HG02642 (cell line): Measurements from ENCODE around the gene ATP1B3.
"Not testable (repeated sequence)": the region's sequence is repeated elsewhere in the genome, so short reads cannot be mapped to it uniquely, and the experiment has no call there.

Source experiments
- ATAC-seq: cut with Tn5 transposase; IDR thresholded peaks from one replicate; pipeline ENCODE4 v1.9.1; 2021; ENCODE audit warnings: mild to moderate bottlenecking; ENCODE audit not compliant: unreplicated experiment, poor library complexity

Gene ATP1B3

DNA sequence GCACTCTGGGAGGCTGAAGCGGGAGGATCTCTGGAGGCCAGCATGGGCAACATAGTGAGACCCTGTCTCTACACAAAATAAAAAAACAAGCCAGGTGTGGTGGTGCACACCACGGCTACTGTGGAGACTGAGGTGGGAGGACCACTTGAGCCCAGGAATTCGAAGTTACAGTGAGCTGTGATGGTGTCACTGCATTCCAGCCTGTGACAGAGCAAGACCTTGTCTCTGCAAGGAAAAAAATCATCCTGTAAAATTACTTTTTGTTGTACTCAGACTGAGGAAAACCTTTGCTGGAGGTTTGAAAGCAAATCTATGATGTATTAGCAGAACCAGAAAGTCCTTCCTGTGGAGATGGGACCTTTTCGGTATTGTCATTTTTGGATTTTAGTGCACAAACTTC lies 63.3 kb downstream of the ATP1B3 start:
- no peak for ATAC-seq

- ATAC-seq = no peak
These were observed 63.8 kb downstream of the ATP1B3 start for GRCh38 chr3:141940194-141940776.

GRCh38 chr3:141941093-141941492 lies 64.7 kb downstream of the ATP1B3 start:
- no peak for ATAC-seq

DNA sequence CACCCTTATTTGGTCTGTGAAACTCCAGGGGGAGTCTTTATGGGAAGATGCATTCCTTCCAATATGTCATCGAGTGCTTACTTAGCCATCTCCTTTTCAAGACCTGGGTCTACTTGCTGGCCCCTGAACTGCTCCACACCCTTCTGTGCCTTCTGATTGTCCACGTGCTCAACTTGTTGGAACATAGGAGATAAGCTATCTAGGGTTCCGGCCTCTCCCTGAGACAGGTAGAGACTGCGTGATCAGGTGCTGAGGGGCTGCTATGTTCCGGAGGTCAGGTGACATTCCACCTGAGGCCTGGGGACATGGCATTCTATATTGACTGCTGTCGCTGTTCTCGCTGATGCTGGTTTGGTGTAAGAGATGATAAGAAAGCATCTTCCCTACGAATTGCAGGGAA lies 65.6 kb downstream of the ATP1B3 start:
- ATAC-seq = no peak

DNA sequence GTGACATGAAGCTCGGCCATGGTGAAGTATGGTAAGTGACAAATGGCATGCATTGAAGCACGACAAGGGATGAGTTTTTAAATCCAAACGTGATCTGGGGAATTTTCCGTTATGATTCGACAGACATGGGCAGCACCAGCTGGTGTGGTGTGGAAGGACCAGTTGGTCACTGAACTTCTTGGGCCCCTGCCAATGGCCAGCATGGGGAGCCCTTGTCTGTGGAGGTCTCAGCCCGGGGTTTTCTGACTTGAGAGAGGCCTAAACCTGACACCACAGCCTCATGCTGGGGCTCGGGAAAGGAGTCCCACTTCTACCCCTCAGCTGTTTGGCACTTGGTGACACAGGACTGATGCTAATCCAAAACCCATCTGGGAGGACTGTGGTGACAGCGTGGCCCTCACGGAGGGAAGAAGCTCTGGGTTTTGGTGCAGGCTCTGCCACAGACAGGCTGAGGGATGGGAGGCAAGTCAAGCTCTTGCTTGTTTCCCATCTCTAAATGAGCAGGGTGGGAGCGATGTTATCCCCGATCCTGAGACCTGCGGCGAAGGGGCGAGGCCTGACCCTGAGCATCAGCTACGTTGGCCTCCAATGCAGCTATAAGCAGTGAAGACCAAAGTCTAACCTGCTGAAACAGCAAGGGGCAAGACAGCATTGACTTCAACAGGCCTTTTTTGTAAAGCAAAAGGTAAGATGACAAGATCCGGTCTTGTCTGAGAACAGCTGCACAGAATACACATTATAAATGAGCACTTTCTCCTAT lies 69.5 kb downstream of the ATP1B3 start:
- no peak for ATAC-seq

DNA sequence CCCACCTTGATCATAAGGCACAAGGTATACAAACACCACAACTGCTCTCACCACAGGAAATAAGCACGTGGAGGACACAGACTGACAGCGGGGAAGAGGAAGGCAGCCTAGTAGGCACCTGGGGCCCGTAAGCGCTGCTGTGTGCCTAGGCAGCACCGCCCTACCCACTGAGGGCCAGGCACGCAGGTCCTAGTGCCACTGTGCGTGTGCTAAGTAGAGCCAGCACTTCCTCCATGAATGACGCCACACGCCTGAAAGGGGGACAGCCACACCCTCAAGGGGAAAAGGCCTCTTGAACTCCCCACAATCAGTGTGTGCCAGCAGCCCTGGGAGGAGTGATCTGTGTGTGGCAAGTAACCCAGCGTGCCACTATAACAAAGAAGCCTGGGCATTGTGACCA lies 73.0 kb downstream of the ATP1B3 start:
- no peak for ATAC-seq

- no peak for ATAC-seq
These were observed 73.5 kb downstream of the ATP1B3 start for GRCh38 chr3:141949972-141950371.

DNA sequence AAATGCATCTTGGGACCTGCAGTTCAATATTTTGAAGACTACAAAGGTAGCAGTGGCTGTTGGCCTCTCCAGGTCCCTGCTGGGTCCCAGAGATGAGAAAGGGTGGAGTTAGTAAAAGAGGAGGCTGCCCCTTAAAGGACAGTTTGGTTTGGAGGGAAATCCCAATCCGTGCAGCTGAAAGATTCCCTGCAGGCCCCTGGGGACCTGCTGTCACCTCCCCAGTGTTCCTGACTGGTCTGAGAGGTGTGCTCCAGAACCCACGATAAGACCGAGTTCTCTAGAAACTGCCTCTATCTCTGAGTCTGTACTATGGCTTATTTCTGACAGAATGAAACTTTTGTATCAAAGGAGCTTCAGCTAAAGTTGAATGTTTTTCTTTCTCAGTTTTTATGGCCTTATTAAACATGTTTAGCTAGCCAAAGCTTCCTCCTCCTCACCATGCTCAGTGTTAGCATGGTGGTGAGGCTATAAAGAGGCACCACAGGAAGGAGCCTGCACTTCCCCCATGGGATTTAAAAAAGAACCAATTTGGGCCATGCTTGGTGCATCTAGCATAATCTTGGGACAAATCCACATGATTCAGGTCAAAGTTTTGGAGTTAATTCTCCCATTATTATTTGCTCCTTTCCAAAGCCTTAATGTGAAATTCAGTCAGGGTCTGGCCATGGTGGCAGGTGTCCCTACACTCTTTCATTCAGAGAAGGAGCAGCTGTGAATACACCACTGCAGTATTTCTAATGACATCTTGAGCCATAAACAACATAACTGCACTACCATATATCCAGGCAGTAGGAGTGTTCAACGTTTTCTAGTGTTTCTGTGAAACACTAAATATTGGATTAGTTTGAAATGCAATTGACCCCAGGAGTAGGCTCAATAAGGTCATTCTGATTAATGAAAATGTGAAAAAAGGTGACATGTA lies 74.4 kb downstream of the ATP1B3 start:
- no peak for ATAC-seq

- ATAC-seq = no peak
These were observed 76.2 kb downstream of the ATP1B3 start for GRCh38 chr3:141952611-141953010.

DNA sequence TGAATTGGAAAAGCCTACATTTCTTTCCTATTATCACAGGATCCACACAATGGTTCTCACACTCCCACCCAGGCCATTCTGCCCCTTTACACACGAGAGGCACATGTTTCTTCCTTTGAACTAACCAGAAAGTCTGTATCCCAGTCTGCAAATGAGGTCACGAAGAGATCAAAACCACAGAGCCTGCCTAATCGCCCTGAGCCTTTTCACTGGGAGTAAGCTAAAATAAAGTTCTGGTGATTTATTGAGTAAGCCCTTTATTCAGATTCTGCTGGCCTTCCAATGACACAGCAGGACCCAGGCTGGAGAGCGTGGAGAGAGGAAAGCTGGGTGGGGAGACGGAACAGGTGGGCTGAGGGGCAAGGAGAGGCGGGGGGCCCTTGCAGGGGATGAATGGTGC lies 78.7 kb downstream of the ATP1B3 start:
- ATAC-seq = no peak

DNA sequence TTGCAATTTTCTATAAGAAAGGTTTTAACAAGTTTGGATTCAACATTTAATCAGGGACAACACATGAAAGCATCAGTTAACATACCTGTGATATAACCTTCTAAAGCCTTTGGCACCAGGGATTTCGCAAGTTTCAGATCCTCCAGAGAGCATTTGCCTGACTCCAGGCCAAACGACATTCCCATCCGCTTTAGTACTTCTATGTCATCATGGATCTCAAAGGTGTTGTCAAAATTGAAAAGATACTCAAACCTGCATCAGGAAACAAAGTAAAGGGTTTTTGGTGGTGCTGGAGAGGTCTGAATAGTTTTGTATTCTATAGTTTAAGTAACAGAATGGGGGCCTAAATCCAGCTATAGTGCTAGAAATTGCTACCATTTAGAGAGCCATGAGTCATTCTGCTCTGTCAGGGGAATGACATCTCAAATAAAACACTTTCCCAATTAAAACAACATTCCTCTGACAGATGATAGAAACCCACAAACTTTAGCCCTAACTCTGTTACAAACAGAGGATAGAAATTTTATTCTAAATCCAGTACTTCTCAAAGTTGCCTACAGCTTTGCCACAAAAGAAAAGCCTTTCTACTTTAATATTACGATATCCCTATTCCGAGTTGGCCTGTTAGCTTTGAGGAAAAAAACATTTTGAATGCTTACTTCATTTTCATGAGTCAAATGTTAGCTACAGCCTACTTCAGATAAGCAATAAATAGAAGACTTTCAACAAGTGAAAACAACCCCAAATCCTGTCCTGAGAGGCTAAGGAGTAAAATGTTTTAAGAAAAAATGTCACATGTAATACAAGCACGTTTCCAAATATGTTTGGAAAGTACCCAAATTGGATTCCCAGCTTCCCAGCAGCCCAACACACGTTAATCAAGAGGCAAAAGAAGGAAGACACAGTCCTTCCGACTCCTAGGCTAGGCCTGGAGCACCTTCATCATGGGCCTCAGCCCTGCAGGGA lies 83.4 kb downstream of the ATP1B3 start:
- ATAC-seq = no peak

GRCh38 chr3:141960731-141961130 lies 84.3 kb downstream of the ATP1B3 start:
- ATAC-seq = no peak

- no peak for ATAC-seq
These were observed 86.9 kb downstream of the ATP1B3 start for GRCh38 chr3:141963301-141963700.

DNA sequence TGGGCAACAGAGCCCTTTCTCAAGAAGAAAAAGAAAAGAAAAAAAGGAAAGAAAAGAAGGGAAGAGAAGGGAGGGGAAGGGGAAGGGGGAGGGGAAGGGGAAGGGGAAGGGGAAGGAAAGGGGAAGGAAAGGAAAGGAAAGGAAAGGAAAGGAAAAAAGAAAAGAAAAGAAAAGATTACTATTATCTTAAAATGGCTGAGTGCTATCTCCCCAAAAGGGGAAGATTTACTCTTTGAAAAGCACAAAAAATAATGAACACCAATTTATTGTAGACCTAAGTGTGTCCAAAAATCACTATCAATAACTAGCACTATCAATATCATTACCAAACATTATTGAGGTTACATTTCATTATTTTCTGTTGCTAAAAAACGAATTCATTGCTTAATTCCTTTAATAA lies 89.0 kb downstream of the ATP1B3 start:
- ATAC-seq = no peak

DNA sequence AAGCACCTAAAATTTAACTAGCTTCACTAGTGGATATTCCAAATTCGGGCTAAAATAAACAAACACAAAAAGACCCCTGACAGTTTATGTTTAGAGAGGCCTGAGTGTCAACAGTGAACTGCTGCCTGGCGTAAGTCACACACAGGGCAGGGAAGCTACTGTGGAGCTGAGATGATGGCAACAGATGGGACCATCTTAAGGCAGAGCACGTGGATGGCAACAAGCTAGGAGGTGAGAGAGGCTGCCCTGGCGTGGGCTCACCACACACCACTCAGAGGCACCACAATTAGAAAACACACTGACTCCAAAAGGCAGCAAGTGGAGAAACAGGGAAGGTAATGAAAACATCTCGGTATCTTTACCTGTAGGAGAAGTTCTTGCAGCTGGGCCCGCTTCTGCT lies 93.3 kb downstream of the ATP1B3 start:
- ATAC-seq = no peak

DNA sequence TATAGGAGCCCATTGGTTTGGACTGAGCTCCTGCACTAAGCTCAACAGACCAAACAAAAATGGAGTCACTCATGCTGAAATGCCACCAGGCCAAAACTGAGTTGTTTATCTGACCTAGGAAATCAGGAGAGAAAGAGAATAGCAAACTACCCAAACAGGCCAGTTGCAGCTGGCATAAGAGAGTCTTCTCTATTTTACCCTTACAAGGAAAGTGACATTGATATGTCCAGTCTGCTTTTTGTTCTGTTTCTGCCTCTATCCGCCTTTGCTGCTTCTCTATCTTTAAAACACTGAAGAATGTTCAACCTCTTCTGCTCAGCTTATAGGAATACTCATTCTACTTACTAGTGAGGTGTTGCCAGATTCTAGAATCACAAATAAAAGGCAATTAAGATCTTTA lies 95.1 kb downstream of the ATP1B3 start:
- no peak for ATAC-seq

DNA sequence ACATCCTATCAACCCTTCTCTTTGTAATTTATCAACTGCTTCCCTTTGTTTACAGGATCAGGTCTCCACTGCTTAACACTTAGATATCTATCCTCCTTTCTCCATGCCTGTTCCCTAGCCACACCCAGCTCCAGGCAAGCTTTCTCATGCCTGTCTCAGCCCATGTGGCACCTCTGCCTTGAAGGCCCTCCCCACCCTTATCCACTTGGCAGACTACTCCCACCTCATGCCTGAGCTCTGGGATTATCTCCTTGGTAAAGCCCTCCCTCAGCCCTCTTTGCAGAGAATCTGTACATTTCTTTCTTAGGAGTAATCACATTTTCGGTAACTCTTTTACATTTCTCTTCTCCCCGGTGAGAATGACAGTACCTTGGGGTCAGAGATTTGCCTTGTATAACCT lies 96.0 kb downstream of the ATP1B3 start:
- ATAC-seq = no peak

- not testable (repeated sequence) for ATAC-seq
These were observed 98.3 kb downstream of the ATP1B3 start for GRCh38 chr3:141974777-141975176.
